ENCODE data around the gene CLMP.

The CLMP gene

DNA sequence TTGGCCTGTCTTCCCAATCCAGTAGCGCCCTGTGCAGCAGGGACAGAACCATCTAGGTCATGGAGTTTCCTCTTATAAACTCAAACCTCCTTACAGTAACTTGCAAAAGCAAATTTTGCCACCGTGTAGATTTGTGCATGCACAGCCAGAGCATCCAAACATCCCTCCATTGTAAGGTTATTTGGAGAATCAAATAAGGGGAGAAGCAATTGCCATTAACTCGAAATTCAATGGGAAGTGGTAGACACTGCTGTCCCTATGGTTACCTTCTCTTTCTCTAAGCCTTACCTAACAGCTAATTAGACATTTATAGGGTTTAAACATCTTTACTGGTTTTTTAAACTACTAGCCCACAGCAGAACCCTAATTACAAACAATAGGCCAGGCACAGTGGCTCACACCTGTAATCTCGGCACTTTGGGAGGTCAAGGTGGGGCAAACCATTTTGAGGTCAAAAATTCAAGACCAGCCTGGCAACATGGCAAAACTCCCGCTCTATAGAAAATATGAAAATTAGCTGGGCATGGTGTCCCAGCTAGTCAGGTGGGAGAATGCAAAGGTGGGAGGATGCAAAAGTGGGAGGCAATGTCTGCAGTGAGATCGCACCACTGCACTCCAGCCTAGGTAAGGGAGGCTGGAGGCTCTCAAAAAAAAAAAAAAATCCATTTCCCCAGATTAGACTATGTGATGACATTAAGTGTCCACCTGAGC lies 139.7 kb downstream of the CLMP start:
- peak in 1 of 2 experiments; percentile 11 for DNase-seq
- no peak for TF ChIP-seq GATA1 (IDR thresholded peaks at IDR 0.05; ENCODE audit: low read depth, low read length)
- TF ChIP-seq POLR2A (IDR thresholded peaks at IDR 0.05; ENCODE audit: low read length) = no peak

GRCh38 chr11:123054301-123055065 lies 140.6 kb downstream of the CLMP start:
- TF ChIP-seq POLR2A (IDR thresholded peaks at IDR 0.05; ENCODE audit: low read length) (peak; percentile 37), GATA1 (IDR thresholded peaks at IDR 0.05; ENCODE audit: low read depth, low read length) (no peak)
- peak; percentile 72 to 80 for DNase-seq

DNA sequence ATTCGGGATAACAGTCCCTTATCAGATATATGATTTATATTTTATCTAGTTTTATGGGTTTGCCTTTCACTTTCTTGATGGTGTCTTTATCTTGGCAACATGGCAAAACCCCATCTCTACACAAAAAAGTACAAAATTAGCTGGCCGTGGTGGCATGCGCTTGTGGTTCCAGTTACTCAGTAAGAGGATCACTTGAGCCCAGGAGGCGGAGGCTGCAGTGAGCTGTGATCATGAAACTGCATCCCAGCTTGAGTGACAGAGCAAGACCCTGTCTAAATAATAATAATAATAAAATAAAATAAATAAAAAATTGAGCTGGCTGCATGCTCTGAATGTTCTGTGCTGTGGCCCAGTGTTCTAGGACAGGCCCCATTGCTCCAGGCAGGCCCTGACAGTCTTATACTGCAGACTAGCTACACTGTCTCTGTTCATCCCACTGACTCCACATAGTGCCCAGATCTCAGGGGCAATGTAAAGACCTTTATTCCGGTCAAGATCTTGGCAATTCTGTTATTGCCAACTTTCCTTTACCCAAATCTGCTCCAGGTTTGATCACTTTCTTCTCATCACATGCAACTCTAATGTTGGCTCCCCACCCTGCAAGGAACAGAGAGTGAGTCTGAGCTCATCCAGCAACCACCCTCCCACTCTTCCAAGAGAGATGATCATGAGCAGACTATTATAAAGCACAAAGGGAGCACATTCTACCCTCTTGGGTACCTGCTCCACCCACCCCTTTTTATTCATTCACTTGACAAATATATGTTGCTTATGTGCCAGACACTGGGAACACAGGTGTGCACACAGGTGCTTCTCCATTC lies 141.9 kb downstream of the CLMP start:
- TF ChIP-seq GATA1 (IDR thresholded peaks at IDR 0.05; ENCODE audit: low read depth, low read length) = no peak
- peak; percentile 26 for TF ChIP-seq POLR2A (IDR thresholded peaks at IDR 0.05; ENCODE audit: low read length)
- DNase-seq = no peak

DNA sequence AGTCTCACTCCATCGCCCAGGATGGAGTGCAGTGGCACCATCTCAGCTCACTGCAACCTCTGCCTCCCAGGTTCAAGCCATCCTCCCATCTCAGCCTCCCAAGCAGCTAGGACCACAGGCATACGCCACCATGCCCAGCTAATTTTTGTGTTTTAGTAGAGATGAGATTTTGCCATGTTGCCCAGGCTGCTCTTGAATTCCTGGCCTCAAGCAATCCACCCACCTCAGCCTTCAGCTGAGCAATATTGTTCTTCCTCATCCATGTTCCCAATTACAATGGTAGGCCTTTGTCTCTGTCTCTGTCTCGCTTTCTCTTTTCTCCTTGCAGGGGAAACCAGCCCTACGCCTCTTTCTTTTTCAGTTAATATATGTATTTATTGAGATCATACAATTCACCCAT lies 143.4 kb downstream of the CLMP start:
- no peak for DNase-seq
- TF ChIP-seq GATA1 (IDR thresholded peaks at IDR 0.05; ENCODE audit: low read depth, low read length) (no peak), POLR2A (IDR thresholded peaks at IDR 0.05; ENCODE audit: low read length) (no peak)

- no peak for DNase-seq
- TF ChIP-seq POLR2A (IDR thresholded peaks at IDR 0.05; ENCODE audit: low read length) (no peak), GATA1 (IDR thresholded peaks at IDR 0.05; ENCODE audit: low read depth, low read length) (no peak)
Measured at GRCh38 chr11:123051146-123051545, 143.9 kb downstream of the CLMP start.

DNA sequence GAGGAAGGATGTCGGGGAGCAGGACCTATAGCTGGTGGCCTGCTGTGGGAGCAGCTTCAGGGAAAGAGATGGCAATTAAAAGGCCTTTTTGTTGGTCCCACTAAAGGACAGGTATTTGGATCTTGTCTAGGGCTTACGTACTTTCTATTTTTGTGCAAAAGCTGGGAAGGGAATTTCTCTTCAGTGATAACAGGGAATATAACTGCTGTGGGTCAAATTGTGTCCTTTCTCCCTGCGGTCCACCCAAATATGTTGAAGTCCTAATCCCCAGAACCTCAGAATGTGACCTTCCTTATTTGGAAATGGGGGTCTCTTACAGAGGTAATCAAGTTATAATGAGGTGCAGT lies 147.1 kb downstream of the CLMP start:
- TF ChIP-seq GATA1 (IDR thresholded peaks at IDR 0.05; ENCODE audit: low read depth, low read length) (no peak), POLR2A (IDR thresholded peaks at IDR 0.05; ENCODE audit: low read length) (no peak)
- no peak for DNase-seq

GRCh38 chr11:123047266-123047946 lies 147.6 kb downstream of the CLMP start:
- no peak for DNase-seq
- TF ChIP-seq POLR2A (IDR thresholded peaks at IDR 0.05; ENCODE audit: low read length) = no peak
- TF ChIP-seq GATA1 (IDR thresholded peaks at IDR 0.05; ENCODE audit: low read depth, low read length) = no peak

DNA sequence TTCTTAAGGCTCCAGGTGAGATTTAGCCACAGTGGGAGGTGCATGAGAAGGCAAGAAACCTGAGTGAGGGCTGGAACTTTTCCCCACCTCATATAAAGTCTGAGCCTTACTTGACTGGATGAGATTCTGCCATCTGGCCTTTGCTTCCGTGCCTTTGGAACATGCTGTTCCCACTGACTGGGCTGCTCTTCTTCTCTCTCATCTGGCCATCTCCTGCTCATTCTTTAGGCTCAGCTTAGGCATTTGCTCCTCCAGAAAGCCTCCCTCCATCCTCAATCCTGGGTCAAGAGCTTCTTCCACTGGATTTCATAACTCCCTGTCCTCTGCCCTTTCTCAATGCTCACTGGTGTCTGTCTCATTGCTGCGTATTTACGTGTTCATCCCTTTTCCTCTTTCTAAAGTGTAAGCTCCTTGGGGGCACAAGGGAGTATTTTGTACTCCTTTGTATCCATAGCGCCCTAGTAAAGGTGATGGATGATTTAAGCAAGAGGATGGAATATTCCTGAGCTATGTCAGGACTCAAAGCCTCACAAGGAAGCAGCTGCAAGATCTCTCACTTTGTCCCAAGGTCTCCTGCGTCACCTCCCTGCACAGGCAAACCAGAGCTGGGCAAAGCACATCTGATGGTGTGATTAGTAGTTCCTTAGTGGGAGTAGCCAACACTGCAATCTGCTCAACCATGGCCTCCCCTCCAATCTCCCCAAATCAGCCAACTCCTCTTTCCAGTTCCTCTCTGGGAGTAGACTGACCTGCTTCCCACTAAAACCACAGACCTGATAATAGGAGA lies 148.4 kb downstream of the CLMP start:
- no peak for DNase-seq
- TF ChIP-seq POLR2A (IDR thresholded peaks at IDR 0.05; ENCODE audit: low read length) (no peak), GATA1 (IDR thresholded peaks at IDR 0.05; ENCODE audit: low read depth, low read length) (no peak)

- no peak for TF ChIP-seq GATA1 (IDR thresholded peaks at IDR 0.05; ENCODE audit: low read depth, low read length)
- TF ChIP-seq POLR2A (IDR thresholded peaks at IDR 0.05; ENCODE audit: low read length) = no peak
- no peak for DNase-seq
Measured at GRCh38 chr11:123045101-123045500, 149.9 kb downstream of the CLMP start.

DNA sequence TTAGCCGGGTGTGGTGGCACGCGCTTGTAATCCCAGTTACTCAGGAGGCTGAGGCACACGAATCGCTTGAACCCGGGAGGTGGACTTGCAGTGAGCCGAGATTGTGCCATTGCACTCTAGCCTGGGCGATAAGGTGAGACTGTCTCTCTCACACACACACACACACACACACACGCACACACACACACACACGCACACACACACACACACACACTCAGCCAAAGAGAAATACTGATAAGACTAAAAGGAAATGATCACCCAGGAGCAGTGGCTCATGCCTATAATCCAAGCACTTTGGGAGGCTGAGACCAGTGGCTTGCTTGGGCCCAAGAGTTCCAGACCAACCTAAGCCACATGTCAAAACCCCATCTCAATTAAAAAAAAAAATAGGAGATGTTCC lies 153.9 kb downstream of the CLMP start:
- TF ChIP-seq POLR2A (IDR thresholded peaks at IDR 0.05; ENCODE audit: low read length) (no peak), GATA1 (IDR thresholded peaks at IDR 0.05; ENCODE audit: low read depth, low read length) (no peak)
- DNase-seq = no peak

- TF ChIP-seq GATA1 (IDR thresholded peaks at IDR 0.05; ENCODE audit: low read depth, low read length) (no peak), POLR2A (IDR thresholded peaks at IDR 0.05; ENCODE audit: low read length) (no peak)
- no peak for DNase-seq
Measured at GRCh38 chr11:123040111-123040432, 155.0 kb downstream of the CLMP start.

GRCh38 chr11:123035831-123036230 lies 159.2 kb downstream of the CLMP start:
- TF ChIP-seq POLR2A (IDR thresholded peaks at IDR 0.05; ENCODE audit: low read length) (no peak), GATA1 (IDR thresholded peaks at IDR 0.05; ENCODE audit: low read depth, low read length) (no peak)
- DNase-seq = no peak

GRCh38 chr11:123034597-123034996 lies 160.5 kb downstream of the CLMP start:
- DNase-seq = no peak
- TF ChIP-seq POLR2A (IDR thresholded peaks at IDR 0.05; ENCODE audit: low read length) (no peak), GATA1 (IDR thresholded peaks at IDR 0.05; ENCODE audit: low read depth, low read length) (no peak)
